ENCODE measurements around the gene KRTAP9-1. TPM values are rescaled to one million over a fixed set of nuclear protein-coding genes. Genes with fewer than 3 reads are reported as not detected.

The KRTAP9-1 gene
- total RNA-seq, 1 donor = not detected

- no peak for TF ChIP-seq CTCF (IDR thresholded peaks at IDR 0.05; ENCODE audit: insufficient read depth, low read length)
- no peak for DNase-seq (ENCODE audit: low read depth)
- H3K4me3 ChIP-seq (ENCODE audit: low read depth, low read length) = no peak overlapping the region
Measured at GRCh38 chr17:41167561-41167960, 22.1 kb upstream of the KRTAP9-1 start.

- H3K4me3 ChIP-seq (ENCODE audit: low read depth, low read length) = no peak within 1 kb of the TSS
- no peak for TF ChIP-seq CTCF (IDR thresholded peaks at IDR 0.05; ENCODE audit: insufficient read depth, low read length)
- DNase-seq (ENCODE audit: low read depth) = no peak
Measured at GRCh38 chr17:41168121-41168520, 21.6 kb upstream of the KRTAP9-1 start, which contains the start of gene KRTAP4-3. TSS of gene KRTAP4-3 (minus strand) at chr17:41168221. CDS start at chr17:41168172, 49 bp downstream.

DNA sequence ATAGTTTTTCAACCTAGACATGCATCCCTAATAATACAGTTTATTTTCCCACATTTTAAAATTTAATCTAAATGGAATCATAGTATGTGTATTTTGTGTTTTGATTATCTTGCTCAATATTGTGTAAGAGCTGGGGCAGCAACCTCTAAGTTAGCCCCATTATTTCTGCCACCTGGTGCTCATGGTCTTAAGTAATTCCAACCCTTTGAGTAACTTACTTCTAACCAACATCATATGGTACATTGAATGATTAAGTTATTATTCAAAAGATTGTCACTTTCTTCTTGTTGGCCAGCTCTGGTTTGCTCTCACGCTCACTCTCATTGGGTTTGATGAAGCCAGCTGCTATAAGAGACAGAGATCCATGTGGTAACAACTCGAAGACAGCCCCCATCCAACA is 17.8 kb upstream of the KRTAP9-1 start:
- no peak overlapping the region for H3K4me3 ChIP-seq (ENCODE audit: low read depth, low read length)
- DNase-seq (ENCODE audit: low read depth) = peak; percentile 19
- TF ChIP-seq CTCF (IDR thresholded peaks at IDR 0.05; ENCODE audit: insufficient read depth, low read length) = no peak

- TF ChIP-seq CTCF (IDR thresholded peaks at IDR 0.05; ENCODE audit: insufficient read depth, low read length) = no peak
- H3K4me3 ChIP-seq (ENCODE audit: low read depth, low read length) = no peak overlapping the region
Measured at GRCh38 chr17:41176744-41177387, 12.8 kb upstream of the KRTAP9-1 start.

GRCh38 chr17:41177727-41178271 is 11.9 kb upstream of the KRTAP9-1 start, which contains the start of gene KRTAP4-2:
TSS of gene KRTAP4-2 (minus strand) at chr17:41178221. CDS start at chr17:41178164, 57 bp downstream.
- DNase-seq (ENCODE audit: low read depth) = no peak
- no peak for TF ChIP-seq CTCF (IDR thresholded peaks at IDR 0.05; ENCODE audit: insufficient read depth, low read length)
- no peak within 1 kb of the TSS for H3K4me3 ChIP-seq (ENCODE audit: low read depth, low read length)

More at GRCh38 chr17:41176744-41177387, 12.8 kb upstream of the KRTAP9-1 start:
- no peak for DNase-seq (ENCODE audit: low read depth)

GRCh38 chr17:41178341-41178740 is 11.3 kb upstream of the KRTAP9-1 start:
- no peak overlapping the region for H3K4me3 ChIP-seq (ENCODE audit: low read depth, low read length)
- peak; percentile 22 for DNase-seq (ENCODE audit: low read depth)
- TF ChIP-seq CTCF (IDR thresholded peaks at IDR 0.05; ENCODE audit: insufficient read depth, low read length) = no peak

Measured in fibroblast of the aortic adventitia (primary cell).